Neural progenitor cell (in vitro differentiated cells): Measurements from ENCODE around the gene PUM1.

Experiments
- EZH2 ChIP-seq: fragments of 200-600 bp; sonication (generic); IDR thresholded peaks from 2 replicates; pipeline ENCODE4 v1.6.1; 2017; ENCODE audit warnings: antibody characterized with exemption, mild to moderate bottlenecking, moderate library complexity
- EZH2phosphoT487 ChIP-seq: fragments of 200-600 bp; sonication (generic); IDR thresholded peaks from 2 replicates; pipeline ENCODE4 v1.6.1; 2017; ENCODE audit warnings: antibody characterized with exemption
- TF ChIP-seq, protein P1 (sequence below): fragments of 200-600 bp; sonication (generic); IDR thresholded peaks from 2 replicates; pipeline ENCODE4 v1.5.1; 2017; ENCODE audit warnings: antibody characterized with exemption, mild to moderate bottlenecking

DNA sequence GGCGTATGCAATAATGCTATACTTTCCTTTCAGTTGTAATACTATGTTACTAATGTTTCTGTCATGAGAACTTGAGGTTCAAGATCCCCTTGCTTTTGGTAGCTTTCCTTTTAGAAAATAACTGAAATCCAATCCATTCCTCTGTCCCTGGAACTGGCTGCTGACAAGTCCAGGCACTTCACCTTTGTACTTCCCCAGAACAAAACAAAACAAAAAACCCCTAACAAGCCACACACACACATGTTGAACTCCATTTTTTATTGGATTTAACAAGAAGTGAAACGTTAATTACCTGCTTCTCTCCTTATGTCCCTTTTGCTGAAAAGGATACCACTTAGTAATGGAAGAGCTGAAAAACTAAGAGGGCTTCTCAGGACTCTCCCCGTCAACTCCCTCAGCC, 130.9 kb downstream of the PUM1 start:
- no peak for TF ChIP-seq EZH2phosphoT487
- TF ChIP-seq, protein P1, sequence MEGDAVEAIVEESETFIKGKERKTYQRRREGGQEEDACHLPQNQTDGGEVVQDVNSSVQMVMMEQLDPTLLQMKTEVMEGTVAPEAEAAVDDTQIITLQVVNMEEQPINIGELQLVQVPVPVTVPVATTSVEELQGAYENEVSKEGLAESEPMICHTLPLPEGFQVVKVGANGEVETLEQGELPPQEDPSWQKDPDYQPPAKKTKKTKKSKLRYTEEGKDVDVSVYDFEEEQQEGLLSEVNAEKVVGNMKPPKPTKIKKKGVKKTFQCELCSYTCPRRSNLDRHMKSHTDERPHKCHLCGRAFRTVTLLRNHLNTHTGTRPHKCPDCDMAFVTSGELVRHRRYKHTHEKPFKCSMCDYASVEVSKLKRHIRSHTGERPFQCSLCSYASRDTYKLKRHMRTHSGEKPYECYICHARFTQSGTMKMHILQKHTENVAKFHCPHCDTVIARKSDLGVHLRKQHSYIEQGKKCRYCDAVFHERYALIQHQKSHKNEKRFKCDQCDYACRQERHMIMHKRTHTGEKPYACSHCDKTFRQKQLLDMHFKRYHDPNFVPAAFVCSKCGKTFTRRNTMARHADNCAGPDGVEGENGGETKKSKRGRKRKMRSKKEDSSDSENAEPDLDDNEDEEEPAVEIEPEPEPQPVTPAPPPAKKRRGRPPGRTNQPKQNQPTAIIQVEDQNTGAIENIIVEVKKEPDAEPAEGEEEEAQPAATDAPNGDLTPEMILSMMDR, result no peak
- TF ChIP-seq EZH2, result no peak
